Fibroblast of peridontal ligament (primary cell): Measurements from ENCODE around the gene NCEH1.
A peak's percentile ranks its signal among the peaks of the same experiment; 100 is the strongest.
"Not testable (repeated sequence)": the region's sequence is repeated elsewhere in the genome, so short reads cannot be mapped to it uniquely, and the experiment has no call there.

ENCODE experiments used
- DNase-seq: peaks from one replicate; pipeline ENCODE4 v3.0.0-alpha.2; 2010; ENCODE audit errors: extremely low read depth

Gene NCEH1

DNA sequence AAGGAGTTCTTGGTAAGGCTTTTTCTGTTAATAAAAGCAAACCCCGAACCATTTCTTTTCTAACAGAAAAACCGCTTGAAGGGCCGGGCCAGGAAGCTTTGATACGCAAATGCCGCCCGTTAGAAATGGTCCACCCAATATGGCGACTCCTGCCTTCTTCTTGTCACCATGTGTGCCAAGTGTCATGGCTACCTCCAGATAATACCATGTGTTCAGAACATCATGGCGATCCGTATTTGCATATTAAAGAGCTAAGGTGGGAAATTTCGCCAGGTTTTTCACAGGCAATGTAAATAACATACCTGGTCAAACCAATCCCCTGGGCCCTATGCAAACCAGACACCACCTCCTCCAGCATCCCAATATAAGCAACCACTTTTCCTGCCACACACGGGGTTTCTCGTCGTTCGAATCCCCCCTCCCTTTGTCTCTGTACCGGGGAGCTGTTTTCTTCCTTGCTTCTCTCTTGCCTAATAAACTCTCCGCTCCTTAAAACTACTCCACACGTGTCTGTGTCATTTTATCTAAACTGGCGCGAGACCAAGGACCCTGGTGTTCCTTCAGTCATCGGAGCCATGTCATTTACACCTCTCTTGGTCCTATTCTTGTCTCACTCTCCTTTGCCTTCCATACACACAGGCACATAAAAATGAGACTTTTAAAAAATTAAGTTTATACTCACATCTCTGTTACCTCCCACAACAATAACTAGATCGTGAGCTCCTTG, 34.5 kb downstream of the NCEH1 start:
- no peak for DNase-seq

DNA sequence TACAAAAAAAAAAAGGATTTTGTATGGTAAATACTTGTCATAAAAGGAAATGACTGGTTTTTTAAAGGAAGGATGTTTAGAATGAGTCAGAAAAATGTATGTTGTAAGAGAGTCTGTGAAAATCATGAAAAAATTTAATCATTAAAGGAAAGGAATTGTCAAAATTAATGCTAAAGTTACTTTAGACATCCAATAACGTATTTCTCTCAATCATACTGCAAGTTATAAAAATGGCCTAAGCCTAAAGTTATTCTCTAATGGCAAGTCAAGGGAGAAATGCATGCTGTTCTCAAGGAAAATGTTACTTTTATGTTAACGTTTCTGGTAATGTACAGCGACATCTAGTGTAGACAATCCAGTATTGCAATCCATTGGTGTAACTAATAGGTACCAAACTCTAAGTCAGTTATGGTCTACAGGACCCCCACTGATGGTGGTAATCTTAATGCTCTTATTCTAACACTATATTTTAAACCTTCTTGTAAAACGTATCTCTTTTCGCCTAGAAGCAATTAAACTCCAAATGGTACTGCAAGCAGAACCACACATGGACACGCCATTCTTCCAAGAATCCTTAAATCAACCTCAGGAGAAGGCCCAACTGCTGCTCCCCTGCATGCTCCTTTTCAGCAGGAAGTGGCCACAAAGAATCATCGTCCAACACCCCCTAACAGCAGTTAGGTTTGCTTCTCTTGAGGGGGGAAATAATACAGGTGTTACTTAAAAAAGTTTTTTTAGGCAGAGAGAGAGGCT, 35.2 kb downstream of the NCEH1 start:
- DNase-seq, result peak; percentile 75

DNA sequence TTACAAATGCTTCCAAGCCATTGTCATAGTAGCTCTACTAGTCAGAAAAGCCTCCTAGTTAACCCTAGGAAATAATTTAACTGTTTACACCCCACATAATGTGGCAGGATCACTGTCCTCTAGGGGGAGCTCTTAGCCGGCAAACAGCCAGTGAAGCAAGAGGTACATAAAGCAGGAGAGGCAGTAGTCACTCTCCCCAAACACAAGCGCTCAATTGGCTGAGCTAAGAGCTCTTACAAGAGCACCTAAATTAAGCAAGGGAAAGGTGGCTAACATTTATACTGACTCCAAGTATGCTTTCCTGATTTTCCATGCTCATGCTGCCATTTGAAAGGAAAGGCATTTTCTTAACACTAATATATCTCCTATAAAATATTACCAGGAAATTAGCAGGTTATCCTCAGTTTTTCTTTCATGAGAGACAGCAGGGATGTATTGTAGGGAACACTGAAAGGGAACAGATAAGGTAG, 37.6 kb downstream of the NCEH1 start:
- DNase-seq, result peak; percentile 82

DNA sequence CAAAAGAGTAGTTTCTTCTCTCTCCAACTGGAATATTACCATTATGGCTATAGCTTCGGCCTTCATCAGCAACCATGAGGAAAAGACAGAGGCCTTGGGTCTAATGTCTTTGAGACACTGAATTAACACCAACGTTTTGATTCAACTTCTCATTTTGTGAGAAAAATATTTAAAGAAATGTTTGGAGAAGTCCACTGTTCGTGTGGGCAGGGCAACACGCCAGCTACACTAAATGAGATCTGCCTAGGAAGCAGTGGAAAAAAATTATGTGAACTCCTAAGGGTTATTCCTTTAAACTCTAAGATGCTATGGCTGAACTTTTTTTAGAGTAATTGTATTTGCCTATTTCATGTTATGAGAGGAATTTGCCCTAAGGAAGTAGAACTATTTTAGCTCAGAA, 41.8 kb downstream of the NCEH1 start:
- no peak for DNase-seq

DNA sequence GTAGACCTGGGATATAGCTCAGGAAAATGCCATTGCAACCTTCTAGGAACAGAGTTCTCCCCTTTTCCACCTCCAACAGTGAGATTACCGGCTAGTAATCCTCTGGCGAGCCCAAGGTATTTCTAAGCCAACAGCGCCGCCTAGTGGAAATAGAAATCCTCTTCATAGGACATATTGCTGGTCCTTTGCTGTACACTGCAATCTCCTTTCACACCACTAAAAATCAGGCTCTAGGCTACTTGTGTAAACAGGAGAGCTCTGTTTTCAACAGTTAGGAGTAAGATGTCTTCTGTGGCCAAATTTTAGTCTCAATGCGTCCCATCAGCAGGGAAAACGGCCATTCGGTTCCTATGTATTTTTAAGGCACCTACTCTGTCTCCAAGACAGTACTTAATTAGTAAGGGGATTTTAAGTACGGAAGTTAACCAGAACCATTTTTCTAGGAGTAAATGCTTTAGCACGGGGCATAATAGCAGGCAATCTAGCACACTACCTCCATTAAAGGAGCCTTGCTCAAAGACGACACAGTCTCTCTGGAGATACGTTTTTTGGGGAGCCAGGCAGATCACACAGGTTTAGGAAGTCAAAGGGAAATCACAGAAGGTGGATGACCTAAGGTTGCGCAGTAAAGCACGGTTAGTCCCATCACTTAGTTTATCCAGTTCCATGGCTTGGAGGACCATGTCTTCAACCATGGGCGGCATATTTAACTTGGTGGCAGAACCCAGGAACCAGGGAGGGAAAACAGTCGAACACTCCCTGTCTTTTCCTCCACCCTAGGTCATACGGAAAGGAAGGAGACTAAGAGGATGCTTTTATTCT, 43.8 kb downstream of the NCEH1 start:
- DNase-seq, result peak; percentile 89

DNA sequence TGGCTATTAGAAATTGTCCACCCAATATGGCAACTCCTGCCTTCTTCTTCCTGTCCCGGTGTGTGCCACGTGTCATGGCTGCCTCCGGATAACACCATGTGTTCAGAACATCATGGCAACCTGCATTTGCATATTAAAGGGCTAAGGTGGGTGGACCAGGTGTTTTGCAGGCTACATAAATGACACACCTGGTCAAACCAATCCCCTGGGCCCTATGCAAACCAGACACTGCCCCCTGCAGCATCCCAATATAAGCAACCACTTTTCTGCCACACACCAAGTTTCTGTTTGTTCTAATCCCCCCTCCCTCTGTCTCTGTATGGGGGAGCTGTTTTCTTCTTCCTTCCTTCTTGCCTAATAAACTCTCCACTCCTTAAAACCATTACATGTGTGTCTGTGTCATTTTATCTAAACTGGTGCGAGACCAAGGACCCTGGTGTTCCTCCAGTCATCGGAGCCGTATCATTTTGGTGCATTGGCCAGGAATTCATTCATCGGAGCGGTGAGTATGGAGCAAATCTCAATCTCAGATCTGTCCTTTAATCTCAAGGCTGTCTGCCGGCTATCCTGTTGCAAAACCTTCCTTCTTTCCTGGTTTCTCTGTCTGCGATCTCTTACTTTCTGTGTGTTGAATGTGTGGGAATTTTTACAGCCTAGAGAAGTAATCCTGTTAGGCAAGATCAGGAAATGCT, 44.5 kb downstream of the NCEH1 start:
- DNase-seq, result no peak

DNA sequence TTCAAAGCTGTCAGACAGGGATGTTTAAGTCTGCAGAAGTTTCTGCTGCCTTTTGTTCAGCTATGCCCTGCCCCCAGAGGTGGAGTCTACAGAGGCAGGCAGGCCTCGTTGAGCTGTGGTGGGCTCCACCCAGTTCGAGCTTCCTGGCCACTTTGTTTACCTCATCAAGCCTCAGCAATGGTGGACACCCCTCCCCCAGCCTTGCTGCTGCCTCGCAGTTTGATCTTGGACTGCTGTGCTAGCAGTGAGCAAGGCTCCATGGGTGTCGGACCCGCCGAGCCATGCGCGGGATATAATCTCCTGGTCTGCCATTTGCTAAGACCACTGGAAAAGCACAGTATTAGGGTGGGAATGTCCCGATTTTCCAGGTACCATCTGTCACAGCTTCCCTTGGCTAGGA, 45.4 kb downstream of the NCEH1 start:
- DNase-seq, result not testable (repeated sequence)

DNA sequence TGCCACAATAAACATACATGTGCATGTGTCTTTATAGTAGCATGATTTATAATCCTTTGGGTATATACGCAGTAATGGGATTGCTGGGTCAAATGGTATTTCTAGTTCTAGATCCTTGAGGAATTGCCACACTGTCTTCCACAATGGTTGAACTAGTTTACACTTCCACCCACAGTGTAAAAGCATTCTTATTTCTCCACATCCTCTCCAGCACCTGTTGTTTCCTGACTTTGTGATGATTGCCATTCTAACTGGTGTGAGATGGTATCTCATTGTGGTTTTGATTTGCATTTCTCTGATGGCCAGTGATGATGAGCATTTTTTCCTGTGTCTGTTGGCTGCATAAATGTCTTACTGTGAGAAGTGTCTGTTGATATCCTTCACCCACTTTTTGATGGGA, 50.4 kb downstream of the NCEH1 start:
- not testable (repeated sequence) for DNase-seq

DNA sequence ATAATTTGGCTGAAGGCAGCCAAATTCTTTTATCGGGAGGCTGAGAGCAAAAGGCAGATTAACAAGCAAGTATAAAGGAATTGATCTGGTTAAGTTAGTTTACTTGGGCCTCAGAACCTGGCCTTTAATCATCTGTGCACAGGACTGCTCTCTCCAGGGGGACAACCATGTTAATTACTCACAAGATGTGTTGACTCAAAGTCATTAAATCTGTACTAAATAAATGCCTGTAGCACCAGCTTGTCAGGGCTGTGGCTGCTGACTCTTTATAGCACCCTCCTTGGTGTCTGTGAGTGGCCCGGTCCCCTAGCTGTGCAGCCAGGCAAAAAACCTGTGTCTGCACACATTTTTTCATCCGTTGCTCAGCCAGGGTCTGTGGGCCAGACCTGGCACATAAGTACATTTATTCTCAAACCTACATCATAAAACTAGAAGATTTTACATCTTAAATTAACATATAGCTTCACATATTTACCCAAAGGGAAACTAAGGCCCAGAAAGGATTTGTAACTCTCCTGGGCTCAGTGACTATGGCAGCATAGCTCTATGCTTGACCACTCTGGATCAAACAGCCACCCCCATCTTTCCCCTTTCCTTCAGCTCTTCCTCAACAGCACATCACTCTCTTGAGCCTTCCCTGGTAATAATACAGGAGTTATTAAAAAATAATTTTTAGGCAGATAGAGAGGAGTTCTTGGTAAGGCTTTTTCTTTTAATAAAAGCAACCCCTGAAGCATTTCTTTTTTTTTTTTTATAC, 51.4 kb downstream of the NCEH1 start:
- DNase-seq, result no peak

DNA sequence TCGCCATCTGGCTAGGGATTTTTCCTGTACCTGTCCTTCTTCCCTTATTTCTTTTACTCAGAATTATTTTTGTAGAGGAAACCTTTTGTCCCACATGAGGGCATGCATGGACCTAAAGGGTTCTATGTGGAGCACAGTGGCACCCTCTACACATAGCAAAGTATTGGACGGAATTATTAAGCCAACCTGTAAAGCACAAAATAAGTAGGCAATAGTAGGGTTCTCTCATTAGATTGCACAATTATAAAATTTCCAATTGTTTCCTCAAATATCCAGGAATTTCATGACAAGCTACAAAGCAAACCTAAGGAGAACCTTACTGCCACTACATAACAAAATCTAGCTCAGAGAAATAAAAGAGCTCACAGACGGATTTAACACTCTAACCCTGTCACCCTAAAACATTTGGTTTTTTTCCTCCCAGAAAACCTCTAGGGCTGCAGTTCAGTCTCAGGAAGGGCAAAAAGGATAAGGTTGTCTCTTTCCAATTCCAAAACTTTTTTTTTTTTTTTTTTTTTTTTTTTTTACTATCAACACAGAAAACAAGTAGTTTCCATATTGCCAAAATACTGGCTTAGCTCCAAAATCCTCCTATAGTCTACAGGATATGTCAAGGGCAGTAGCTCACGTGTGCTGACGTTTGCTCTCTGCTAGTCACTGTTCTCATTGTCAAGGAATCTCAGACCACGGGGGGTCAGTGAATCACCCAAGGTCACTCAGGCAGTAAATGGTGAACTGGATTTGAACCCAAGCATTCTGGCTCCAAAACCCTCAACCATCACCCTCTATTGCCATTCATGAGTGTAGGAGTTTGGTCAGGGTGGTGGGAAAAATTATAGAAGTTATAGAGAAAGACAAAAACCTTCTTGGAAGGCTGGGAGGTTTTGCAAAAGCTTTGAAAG, 52.3 kb downstream of the NCEH1 start:
- DNase-seq, result peak; percentile 93

DNA sequence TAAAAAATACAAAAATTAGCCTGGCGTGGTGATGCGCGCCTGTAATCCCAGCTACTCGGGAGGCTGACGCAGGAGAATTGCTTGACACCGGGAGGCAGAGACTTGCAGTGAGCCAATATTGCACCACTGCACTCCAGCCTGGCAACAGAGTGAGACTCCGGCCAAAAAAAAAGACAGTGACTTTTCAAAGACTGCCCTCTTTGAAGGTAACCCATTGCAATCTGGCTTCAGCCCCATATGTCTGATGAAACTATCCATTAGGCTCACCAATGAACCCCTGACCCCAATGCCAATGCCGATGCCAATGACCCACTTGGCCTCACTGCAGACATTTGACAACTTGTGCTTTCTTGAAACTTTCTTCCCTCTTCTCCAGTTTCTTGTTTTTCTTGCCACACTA, 54.3 kb downstream of the NCEH1 start:
- no peak for DNase-seq

DNA sequence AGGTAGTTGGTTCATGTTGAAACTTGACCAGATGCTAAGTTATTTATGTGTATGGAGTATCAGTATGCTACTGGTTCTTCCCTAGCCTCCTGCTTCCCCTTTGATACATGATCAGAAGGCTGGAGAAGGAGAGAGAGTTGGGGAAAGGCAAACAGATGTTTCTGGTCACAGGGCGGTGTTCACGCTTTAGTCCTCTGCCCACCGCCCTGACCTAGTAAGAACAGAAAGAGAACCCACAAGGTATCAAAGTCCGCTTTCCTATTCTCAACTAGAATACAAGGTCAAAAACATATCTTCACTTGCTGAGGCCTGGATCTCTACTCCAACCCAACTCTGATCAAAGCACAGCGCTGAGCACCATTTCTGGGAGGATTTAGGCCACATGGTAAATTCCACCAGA, 55.5 kb downstream of the NCEH1 start:
- no peak for DNase-seq

DNA sequence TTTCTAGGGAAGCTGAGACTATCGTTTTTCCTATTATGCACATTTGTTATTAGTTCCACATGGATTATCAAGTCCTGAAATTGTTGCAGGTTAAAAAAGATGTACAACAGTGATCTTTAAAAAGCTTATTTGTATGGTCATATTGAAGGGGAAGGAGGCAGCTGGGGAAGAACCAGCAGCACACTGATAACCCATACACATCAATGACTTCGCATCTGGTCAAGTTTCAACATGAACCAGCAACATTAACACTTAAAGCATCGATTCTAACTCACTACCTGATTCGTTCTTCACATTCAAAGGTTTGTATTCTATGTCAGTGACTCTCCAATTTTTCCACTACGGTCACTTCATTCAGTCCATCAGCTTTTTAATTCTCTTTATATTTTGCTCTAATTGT, 56.4 kb downstream of the NCEH1 start:
- DNase-seq, result no peak

DNA sequence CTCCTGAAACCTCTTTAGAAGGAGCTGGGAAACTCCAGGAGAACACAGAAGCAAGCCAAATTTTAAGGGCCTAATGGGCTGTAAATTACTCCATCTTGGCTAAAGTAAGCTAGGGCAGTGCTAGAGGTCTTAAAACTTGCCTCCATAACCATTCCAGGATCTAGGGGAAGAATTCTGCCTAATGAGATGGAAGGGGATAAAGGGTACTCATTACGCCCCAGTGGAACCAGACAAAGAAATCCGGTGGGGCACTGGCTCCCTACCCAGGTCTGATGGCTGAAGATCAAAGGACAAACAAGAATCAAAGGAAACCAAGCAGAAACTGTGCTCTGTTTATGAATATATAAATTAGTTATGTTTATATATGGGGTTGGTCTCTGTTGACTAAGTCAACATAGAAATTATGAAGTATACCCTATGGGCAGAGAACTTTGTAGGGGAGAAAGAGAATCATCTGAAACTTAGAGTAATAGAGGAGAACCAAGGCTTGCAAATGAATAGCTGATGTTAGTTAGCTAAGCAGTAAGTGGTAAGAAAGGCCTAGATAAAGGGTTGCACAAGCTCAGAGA, 57.8 kb downstream of the NCEH1 start:
- no peak for DNase-seq

DNA sequence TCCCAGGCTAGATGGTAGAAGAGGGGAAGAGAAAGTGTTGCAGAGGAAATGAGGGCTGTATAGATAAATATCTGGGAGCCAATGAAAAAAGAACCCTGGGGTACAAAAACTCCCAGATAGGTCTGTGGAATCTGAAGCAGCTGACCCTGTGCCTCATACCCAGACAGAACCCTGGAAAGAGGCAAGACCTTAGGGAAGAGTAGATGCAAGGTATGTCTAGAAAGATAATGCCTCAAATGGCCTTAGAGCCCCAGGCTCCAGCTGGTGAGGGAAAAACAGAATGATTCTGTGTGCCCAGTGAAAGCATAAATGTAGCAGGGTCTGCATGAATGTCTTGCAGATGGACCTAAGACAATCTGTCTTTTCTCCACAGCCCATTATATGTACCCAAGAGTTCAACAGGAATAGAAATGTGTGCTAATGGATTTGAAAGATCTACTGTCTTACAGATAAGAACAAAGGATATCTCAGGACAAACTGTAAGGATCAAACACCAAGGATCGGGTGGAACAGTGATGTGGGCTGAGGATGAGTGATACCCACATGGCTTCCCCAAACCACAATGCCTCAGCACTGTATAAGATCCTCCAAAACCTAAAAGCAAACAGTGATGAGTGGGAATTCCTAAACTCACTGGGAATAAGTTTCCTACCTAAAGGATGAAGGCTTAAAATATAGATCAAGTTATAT, 58.8 kb downstream of the NCEH1 start:
- no peak for DNase-seq

DNA sequence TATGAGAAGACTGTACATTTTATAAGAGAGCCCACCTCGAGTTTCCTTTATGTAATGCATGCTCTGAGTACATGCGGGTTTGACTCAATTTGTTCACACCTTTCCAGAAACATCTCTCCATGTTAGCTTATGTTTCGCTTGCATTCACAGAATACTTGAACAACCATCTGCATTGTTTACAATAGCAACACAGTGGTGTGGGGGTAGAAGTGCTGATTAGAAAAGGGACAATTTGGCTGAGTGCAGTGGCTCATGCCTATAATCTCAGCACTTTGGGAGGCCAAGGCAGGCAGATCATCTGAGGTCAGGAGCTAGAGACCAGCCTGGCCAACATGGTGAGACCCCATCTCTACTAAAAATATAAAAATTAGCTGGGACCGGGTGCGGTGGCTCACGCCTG, 60.9 kb downstream of the NCEH1 start:
- DNase-seq, result no peak

DNA sequence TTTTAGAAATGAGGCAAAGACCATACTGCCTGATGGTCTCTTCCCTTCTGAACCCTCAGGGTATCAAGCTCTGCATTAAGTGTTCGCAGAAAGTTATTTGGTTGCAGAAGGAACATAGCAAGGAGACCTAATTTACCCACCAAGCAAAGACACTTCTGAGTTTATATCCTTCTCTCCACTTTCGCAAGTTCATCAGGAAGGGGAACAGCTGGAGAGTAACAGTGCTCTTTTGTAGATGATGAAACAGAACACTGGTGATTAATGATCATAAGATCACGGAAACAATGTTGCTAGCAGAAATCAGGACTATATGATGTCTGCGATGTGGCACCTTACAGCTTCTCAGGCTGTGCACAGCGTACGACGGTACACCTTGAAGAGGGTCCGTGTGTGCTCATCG, 62.1 kb downstream of the NCEH1 start:
- DNase-seq, result peak; percentile 72

DNA sequence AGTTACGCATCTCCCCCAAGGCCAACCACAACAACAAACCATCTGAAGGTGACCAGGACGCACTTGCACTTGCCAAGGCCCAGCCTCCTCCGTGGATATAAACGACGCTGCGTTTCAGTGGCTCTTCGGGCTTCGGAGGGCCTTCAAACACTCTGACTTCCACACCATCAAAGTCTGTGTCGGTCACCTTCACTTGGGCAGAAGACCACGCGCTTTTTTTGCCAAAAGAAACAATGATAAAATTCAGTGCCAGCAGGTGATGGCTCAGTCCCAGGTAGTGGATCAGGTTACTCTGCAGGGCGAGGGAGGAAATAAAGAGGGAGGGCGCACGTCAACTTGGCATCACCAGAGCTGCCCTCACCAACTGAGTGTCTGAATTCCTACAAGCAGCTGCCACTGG, 63.0 kb downstream of the NCEH1 start:
- DNase-seq, result no peak

DNA sequence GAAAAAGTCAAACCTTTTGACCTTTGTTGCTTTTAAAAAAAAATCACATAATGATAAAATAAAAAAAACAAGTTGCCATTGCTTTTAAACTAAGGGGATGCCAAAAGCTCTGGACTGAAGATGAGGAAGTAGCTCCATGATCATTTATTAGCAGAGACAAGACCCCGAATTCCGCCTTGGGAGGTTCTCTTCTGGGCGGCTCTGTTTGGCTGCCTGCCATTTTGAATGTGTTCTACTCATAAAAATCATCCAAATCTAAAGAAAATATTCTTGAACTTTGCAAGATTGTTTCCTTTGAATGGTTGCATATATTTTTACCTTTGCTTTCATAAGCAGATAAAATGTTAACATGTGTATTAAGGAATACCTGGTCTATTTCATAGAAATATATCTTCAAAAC, 63.8 kb downstream of the NCEH1 start:
- DNase-seq, result no peak
